SHP77 (cell line): Measurements from ENCODE around the gene UQCC3.
A peak's percentile ranks its signal among the peaks of the same experiment; 100 is the strongest.
"Not testable (repeated sequence)": the region's sequence is repeated elsewhere in the genome, so short reads cannot be mapped to it uniquely, and the experiment has no call there.

Experiments
- DNase-seq, 2 experiments: peaks; one replicate each; lab custom pipeline; 2025; lab: John Stamatoyannopoulos, UW

UQCC3 gene

DNA sequence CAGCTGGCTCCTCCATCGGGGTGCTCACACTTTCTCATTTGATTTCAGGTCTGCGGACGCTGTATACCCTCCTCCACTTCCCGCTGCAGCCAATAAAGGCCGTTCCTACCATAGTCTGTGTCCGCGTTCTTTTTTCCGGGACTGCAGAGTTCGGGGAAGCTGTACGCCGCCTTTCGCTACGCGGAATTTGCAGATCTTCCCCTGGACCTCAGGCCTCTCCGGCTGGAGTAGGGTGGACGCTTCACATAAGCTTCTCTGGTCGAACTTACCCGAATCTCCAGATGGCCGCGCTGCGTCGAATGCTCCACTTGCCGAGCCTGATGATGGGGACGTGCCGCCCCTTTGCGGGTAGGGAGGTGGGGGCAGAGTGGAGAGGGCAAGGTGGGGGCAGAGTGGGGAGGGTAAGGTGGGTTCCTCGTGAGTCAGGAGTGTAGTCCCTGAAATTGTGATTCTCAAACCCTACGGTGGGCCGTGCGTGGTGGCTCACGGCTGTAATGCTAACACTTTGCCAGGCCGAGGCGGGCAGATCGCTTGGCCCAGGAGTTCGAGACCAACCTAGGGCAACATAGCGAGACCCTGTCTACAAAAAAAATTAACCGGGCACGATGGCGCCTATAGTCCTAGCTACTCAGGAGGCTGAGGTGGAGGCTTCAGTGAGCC lies 5.7 kb upstream of the UQCC3 start:
- DNase-seq: no peak

DNA sequence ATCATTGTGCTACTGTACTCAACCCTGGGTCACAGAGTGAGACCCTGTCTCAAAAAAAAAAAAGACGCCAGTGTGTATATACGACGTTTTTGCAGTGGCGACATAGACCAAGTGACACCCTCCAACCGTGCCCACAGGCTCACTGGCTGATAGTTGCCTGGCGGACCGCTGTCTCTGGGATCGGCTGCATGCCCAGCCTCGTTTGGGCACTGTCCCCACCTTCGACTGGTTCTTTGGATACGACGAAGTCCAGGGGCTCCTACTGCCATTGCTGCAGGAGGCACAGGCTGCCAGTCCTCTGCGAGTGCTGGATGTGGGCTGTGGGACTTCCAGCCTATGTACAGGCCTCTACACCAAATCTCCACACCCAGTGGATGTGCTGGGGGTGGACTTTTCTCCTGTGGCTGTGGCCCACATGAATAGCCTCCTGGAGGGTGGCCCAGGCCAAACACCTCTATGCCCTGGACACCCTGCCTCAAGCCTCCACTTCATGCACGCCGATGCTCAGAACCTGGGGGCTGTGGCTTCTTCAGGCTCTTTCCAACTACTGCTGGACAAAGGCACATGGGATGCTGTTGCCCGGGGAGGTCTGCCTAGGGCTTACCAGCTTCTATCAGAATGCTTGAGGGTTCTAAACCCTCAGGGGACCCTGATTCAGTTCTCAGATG lies 5.1 kb upstream of the UQCC3 start:
- DNase-seq: no peak

DNA sequence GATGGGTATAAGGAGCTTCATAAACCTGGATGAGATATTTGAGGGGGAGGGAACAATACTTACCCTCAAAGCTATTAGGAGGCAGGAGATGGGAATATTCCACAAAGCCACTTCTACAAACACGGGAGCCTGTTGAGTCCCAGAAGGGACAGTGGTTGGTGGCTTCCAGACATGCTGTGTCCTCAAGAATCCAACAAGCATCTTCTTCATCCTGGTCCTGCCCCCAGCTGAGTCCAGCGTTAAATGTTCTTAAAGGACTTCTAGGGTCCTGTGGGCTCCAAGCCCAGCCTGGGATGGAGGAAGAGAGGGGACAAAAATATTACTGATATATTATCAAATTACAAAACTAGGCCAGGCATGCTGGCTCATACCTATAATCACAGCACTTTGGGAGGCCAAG lies 4.0 kb upstream of the UQCC3 start:
- no peak for DNase-seq

DNA sequence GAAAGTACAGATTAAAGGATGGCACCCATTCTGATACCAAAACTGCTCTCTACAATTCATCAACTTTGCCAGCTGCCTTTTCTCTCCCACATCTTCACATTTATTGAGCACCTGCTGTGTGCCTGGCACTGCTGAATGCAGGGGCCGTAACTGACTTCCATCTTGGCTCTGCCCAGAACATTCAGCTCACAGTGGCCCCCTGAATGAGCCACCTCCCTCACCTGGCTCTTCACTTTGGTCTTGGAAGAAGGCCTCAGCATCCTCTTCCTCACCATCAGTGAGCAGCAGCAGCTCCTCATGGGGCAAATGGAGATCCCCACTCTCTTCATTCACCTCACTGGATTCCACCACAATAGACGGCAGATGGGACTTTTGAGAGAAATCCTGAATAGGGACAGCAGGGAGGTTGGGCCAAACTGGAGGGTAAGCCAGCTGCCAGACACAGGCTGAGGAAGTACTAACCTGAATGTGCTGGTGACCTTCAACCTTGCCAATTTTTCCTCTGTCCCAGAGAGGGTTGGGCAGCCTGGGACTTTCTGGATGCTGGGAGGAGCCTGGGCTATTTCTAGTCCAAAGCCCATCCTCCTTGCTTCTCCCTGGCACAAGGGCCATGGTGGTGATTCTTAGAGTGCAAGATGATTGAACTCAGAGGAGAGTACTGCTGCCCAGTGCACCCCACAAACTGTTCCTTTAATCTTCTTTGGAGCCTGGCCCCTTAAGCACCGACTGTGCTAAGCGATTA lies 1.9 kb upstream of the UQCC3 start:
- no peak for DNase-seq

DNA sequence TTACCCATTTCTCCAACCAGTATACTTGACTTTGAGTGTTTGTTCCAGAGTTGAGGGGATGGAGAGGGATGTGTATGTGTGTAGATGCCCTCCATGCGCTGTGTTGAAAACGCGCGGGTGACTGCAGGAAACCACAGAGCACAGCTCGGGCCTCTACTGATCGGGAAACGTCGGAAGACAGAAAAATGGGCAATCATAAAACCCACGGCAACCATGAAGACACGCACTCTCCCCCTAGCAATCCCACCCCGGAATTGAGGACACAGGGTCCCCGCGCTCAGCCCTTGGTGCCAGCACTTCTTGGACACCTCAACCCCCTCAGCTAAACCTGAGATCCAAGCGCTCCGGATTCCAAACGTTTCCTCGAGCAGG lies 251 bp upstream of the UQCC3 start:
- DNase-seq: no peak

DNA sequence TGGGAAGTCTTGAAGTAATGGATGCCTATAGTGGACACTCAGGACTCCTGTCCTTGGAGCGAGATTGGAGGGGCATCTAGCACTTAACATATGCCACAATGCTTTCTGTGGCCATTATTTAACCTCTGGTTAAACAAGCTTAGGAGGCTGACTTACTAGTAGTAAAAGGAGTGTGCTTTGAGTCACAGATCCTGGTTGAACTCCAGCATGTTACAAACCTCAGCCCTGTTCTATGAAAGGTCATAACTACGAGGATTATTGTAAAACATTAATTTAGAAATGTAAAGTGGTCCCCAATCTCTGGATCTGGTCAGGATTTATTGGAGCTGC lies 1.7 kb downstream of the UQCC3 start:
- no peak for DNase-seq

DNA sequence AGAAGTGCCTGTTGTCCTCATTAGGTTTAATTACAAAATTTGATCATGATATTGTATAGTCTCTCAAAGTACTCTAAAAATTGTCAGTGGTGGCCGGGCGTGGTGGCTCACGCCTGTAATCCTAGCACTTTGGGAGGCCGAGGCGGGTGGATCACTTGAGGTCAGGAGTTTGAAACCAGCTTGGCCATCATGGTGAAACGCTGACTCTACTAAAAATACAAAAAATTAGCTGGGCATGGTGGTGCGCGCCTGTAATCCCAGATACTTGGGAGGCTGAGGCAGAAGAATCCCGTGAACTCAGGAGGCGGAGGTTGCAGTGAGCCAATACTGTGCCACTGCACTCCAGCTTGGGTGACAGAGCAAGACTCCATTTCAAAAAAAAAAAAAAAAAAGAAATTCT lies 3.9 kb downstream of the UQCC3 start:
- DNase-seq: not testable (repeated sequence)

DNA sequence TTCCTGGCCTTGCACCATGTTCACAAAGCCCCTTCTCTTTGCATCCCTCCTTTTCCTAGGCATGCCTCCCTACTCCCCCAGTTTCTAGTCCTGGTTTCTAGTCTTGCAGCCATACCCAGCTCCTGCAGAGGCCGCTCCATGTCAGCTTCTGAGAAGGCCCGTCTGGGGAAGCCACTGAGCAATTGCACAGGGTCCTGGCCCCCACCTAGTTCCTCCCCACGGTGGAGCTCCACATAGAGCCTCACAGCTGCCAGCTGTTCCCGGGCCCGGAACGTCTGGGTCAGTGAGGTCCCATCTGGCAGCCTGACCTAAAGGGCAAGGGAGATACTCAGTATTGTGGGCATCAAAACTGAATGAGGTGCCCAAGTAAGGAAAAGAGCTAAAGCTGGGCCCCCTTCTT lies 5.2 kb downstream of the UQCC3 start:
- no peak for DNase-seq

DNA sequence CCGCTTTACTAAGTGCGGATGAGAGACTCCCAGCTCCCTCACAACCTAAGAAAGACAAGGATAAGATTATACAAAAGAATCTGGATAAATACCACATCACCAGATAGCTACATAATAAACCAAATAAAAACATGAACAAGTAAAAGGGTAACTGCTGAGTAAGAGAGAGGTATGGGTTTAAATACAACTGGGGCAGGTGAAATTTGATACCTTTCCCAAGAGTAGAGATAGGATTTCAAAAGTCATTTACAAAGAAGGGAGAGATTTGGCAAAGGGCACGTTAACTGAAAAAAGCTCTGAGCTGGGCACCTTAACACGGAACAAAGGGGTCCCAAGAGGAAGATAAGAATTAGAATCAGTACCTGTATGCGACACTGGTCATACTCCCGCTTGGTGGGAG lies 5.7 kb downstream of the UQCC3 start:
- DNase-seq: no peak

DNA sequence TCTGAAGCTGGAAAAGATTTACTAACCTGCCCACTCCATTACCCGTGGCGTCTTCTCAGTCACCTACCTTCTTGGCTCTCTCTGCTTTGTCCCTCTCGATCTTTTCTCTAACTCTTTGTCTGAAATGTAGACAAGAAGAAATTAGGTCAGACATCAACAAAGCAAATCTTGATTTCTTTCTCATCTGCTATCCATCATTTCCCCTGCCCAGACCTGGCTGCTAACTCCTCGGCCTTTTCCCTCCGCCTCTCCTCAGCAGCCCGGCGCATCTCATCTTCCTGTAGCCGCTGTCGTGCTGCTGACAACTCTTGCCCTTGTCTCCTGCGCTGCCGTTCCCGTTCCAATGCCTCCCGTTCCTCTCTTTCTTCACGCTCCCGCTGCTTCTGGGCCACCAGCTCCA lies 6.2 kb downstream of the UQCC3 start:
- DNase-seq: no peak

DNA sequence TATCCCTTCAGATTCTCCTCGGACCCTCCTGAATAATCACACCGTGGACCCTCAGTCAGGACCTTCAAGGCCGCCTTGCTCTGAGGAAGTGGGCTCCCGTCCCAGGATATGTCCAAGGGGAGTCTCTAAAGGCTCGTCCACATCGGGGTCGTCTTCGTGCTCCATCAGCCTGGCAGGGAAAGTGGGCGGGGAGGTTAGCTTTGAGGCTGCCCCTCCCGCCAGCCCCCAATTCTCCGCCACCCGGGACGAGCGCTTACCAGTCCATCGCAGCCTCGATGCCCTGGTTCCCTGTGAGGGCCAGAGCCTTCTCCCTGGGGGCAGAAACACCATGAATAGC lies 6.9 kb downstream of the UQCC3 start:
- DNase-seq: no peak

DNA sequence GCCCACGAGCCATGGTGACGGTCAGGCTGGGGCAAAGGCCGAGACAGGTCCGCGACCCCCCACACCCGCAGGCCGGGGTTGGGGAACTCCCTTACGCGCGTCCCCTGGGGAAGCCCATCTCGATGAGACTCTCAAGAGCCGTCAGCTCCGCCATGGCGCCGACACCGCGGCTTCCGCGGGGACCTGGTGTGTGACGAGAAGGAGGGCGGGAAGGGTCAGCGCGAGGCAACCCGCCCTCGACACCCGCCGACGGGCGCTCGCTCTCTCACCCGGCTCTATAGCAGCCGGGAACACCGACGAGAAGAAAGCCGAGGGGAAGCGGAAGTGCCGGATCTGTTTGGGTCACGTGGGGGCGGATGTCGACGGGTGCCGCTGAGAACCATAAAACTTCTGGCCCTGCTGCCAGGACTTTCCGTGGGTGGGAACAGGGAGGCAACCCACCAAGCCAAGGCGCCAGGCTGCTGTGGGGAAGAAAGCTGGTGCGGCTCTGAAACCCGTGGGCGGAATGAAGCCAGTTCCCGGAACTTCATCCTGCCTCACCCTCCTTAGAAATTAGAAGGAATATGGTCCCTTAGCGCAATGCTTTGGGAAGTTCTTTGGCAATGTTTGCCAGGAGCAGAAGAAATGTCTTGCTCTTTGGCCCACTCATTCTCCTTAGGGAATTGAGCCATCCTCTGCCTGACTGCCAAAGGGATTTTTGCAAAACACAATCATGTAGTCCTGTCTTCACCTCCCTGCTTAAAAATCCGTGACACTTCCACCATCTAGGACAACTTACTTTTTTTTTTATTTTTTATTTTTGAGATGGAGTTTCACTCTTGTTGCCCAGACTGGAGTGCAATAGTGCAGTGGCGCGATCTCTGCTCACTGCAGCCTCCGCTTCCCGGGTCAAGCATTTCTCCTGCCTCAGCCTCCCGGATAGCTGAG lies 7.6 kb downstream of the UQCC3 start, which contains the start of gene UBXN1:
Gene UBXN1 (minus strand): TSS at position 304 of the 927 bp plus-strand sequence. CDS start 150 bp downstream, at position 154.
- peak; percentile 82 to 92 for DNase-seq

DNA sequence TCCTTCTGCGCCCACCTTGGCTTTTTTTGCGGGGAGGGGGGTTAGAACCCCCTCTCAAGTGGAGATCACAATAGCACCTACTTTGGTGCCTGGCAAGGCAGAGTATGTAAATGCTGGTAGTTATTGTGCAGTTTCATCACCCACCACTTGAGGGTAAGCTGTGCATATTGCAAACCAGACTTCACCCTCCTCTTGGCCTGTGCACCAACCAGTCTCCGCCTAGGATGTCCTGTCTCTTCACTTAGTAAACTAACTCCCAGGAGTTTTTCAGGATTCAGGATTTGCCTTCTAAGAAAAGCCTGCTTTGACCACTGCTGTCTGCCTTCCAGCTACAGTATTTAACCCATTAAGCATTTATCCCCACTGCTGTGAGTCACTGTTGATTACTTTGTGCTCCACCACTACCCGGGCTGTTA lies 9.4 kb downstream of the UQCC3 start:
- peak; percentile 76 for DNase-seq

DNA sequence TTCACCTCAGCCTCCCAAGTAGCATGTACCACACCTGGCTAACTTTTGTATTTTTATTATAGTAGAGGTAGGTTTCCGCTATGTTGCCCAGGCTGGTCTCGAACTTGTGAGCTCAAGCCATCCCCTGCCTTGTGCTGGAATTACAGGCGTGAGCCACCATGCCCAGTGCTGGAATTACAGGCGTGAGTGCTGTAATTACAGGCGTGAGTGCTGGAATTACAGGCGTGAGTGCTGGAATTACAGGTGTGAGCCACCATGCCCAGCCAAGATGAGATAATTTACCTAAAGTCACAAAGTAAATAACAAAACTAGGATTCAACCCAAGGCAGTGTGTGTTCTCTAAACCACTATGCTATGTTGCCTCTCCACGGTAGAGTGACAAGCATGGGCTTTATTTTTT lies 11.0 kb downstream of the UQCC3 start:
- DNase-seq: no peak

DNA sequence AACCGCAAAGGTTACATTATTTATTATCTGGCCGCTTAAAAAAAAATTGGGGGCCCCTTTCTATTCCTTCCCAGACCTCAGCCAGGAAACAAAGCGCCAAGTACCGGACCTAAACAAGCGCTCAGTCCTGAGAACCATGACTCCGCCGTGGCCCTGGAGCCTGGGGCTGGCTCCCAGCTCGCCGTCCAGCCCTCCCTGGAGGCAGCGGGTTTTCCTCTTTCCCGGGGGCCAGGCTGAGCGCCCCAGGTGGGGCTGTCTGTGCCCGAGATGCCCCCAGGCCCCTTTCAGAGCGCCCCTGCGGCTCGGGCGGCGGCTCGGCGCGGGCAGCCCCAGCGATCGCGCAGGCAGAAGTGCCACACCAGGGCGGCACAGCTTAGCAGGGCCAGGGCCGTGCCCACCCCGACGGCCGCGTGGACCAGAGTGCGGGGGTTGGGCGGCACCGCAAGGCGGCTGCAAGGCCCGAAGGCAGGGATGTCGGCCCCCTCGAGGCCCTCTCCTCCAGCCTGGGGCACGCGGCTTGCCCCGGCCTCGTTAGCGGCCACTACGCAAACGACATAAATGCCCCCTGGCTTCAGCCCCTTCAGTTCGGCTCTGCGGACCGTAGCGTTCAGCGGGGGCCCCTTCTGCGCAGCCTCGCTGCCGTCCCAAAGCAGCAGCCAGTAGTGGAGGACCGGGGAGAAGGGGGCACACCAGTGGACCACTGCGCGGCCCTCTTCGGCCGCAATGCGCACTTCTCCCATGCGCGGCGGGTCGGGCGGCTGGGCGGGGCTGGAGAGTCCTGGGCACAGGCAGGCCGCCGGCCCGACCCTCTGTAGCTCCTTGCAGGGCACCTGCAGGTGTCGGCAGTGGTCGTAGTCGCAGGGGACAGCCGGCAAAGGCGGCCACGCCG lies 16.3 kb downstream of the UQCC3 start:
- DNase-seq: no peak

DNA sequence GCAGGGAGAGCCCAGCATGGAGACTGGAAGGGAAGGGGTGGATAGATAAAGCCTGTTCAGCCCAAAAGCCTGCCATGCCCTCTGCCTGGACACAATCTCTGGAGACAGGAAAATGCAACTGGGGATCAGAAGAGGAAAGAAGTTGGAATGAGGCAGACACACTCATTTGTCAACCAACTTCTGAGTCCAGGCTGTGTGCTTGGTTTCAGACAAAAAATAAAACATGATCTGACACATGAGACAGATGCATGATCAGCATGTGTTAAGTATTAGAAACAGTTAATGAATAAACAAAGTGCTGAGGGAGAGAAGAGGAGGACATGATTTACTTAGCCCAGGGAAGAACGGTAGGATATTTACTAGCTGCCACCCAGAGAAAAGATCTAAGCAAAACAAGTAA lies 17.0 kb downstream of the UQCC3 start:
- no peak for DNase-seq

DNA sequence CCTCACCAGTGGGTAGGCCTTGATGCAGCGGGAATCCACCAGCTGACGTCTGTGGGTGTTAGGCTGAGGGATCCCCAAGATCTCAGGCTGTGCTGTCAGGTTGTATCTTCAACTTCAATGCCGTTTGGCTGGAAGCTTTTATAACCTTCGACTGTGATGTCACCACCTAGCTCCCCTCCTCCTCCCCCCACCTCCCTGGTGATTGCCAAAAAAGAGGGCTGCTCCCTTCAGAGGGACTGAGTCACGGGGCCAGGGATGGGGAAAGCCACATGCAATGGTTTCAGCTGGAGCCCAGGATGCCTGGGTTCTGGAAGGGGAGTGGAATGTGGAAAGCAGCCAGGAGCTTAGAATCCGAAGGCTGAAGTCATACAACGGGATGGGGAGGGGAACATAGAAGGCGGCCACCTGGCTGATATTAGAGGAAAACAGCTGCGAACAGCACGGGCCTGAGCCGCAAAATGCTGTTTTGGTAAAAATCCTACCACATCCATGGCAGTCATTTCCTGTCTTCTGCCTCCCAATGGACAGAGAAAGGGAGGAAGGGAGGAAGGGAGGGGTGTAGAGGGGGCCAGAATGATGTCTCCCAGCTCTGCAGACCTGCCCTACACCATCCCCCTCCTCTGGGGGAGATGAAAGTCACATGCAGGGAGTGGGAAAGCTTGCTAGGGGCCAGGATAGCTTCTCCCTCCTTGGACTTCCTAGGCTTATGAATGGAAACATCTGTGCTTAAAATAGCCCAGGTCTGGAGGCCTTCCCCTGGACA lies 18.1 kb downstream of the UQCC3 start, which contains the start of gene LRRN4CL:
Gene LRRN4CL (minus strand): TSS at position 110 of the 763 bp plus-strand sequence. CDS start 1,022 bp downstream, outside the sequence.
- DNase-seq: no peak

DNA sequence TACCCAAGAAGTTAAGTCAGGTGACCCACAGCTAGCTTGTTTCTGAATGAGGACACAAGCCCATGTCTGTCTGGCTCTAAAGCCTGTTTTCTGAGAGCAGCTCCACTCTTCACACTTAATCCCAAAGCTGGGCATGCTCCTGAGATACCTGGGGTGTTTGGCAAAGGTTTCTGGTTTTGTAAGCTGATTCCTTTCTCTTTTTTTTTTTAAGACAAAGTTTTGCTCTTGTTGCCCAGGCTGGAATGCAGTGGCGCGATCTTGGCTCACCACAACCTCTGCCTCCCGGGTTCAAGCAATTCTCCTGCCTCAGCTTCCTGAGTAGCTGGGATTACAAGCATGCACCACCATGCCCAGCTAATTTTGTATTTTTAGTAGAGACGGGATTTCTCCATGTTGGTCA lies 22.2 kb downstream of the UQCC3 start:
- not testable (repeated sequence) for DNase-seq

DNA sequence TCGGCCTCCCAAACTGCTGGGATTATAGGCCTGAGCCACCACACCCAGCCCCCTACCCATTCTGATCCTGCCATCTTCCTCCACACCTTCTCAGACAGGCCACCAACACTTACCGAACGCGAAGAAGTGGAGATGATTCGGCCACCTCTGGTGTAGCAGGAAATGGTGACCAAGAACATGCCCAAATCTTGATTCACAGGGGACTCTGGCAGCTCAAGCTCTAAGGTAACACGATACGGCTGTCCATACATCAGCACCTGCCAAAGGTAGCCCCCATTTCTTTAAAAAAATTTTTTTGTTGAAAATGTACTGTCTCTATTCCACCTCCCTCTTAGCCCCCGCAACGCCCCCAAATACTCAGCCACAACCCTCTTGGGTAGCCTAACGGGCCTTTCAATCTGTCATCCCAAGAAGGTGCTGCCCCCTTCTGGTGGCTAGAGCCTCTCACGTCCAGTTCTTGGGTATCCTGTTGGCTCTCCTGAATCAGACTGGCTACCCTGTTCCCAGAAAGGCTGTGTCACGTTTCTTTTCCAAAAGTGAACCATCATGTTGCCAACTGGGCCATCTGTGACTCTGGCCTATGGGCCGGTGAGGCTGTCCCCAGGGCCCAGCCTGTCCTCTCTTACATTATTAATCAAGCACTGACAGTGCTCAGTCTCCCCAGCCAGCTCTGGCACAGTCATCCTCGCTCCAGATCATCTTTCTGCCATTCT lies 23.1 kb downstream of the UQCC3 start:
- DNase-seq: peak; percentile 42 to 80

DNA sequence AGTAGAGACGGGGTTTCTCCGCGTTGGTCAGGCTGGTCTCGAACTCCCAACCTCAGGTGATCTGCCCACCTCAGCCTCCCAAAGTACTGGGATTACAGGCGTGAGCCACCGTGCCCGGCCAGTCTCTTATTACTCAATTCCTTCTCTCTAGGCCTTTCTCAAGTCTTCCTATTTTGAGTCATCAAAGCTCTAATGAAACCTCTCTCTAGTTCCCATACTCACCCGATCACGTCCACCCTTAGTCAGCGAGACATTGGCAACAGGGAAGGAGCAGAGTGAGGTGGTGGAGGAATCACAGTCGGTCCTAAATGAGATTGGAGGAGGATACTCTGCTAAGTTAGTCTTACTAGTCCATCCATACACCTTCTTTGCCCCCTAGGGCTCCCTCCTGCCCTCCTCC lies 30.8 kb downstream of the UQCC3 start:
- DNase-seq: no peak
